IMR-90 (cell line): ENCODE data around the gene KTN1. TPM values are rescaled to one million over a fixed set of nuclear protein-coding genes. Genes with fewer than 3 reads are reported as not detected.

Source experiments
- ATAC-seq: fragments of 200-7000 bp; cut with Tn5 transposase; 2 replicates; pipeline ENCODE4 v1.9.1; 2020; ENCODE audit warnings: low read depth, mild to moderate bottlenecking, moderate library complexity
- BruUV-seq: library from RNA; stranded (reverse); fragments of 400-500 nt; replicated peaks from 2 replicates; lab custom pipeline; 2021; lab: Mats Ljungman, UMichigan
- CTCF ChIA-PET: fragments of 300-600 bp; formaldehyde crosslinking; extraction: SDS; loops from one replicate; lab custom pipeline; 2021; ENCODE audit warnings: antibody characterized with exemption; lab: Yijun Ruan, JAX
- POLR2A ChIA-PET: fragments of 300-600 bp; sonication (Branson Sonifier 250); formaldehyde crosslinking; loops from one replicate; lab custom pipeline; 2022; ENCODE audit warnings: antibody characterized with exemption; ENCODE audit not compliant: unreplicated experiment; lab: Charles Lee
- DNase-seq: peaks from one replicate; pipeline ENCODE4 v3.0.0; 2013
- H2AFZ ChIP-seq: replicated peaks from 2 replicates; pipeline ENCODE3; 2013; ENCODE audit warnings: low read length, mild to moderate bottlenecking; ENCODE audit not compliant: poor library complexity
- H2AK5ac ChIP-seq: 2 replicates; pipeline ENCODE4 v1.6.1; 2013; ENCODE audit warnings: low read depth, low read length, inconsistent platforms
- H2AK9ac ChIP-seq: replicated peaks from 2 replicates; pipeline ENCODE3; 2013; ENCODE audit warnings: mild to moderate bottlenecking, low read depth, low read length, moderate library complexity; ENCODE audit not compliant: poor library complexity
- H2BK120ac ChIP-seq: 2 replicates; pipeline ENCODE4 v1.6.1; 2013; ENCODE audit warnings: low read depth, low read length, inconsistent platforms
- H2BK15ac ChIP-seq: 3 replicates; pipeline ENCODE4 v1.6.1; 2013; ENCODE audit warnings: low read depth, low read length, inconsistent platforms
- H2BK20ac ChIP-seq: 2 replicates; pipeline ENCODE4 v1.6.1; 2013; ENCODE audit warnings: low read depth, mild to moderate bottlenecking, inconsistent platforms, low read length, moderate library complexity
- H2BK5ac ChIP-seq: 2 replicates; pipeline ENCODE4 v1.6.1; 2013; ENCODE audit warnings: mild to moderate bottlenecking, low read depth, low read length, inconsistent platforms; ENCODE audit not compliant: poor library complexity, severe bottlenecking
- H3K14ac ChIP-seq: replicated peaks from 2 replicates; pipeline ENCODE4 v1.6.1; 2013; ENCODE audit warnings: low read depth, low read length, inconsistent platforms
- H3K18ac ChIP-seq: 2 replicates; pipeline ENCODE4 v1.6.1; 2013; ENCODE audit warnings: low read depth, low read length, control low read depth
- H3K23ac ChIP-seq: 2 replicates; pipeline ENCODE4 v1.6.1; 2013; ENCODE audit warnings: low read depth, low read length, inconsistent platforms
- H3K27ac ChIP-seq: 2 replicates; pipeline ENCODE4 v1.5.1; 2013; ENCODE audit warnings: mild to moderate bottlenecking, control low read depth, low read length; ENCODE audit not compliant: insufficient read depth
- H3K27me3 ChIP-seq: 2 replicates; pipeline ENCODE4 v1.6.1; 2013; ENCODE audit warnings: low read length; ENCODE audit not compliant: control insufficient read depth, insufficient read depth
- H3K36me3 ChIP-seq: 2 replicates; pipeline ENCODE4 v1.6.1; 2013; ENCODE audit warnings: low read length, mixed read lengths; ENCODE audit not compliant: control insufficient read depth, insufficient read depth
- H3K4ac ChIP-seq: 2 replicates; pipeline ENCODE4 v1.6.1; 2013; ENCODE audit warnings: low read depth, low read length, inconsistent platforms
- H3K4me1 ChIP-seq: 2 replicates; pipeline ENCODE4 v1.6.1; 2013; ENCODE audit warnings: low read length, mixed read lengths; ENCODE audit not compliant: control insufficient read depth, insufficient read depth
- H3K4me2 ChIP-seq: 2 replicates; pipeline ENCODE4 v1.6.1; 2013; ENCODE audit warnings: low read depth, mild to moderate bottlenecking, control low read depth, low read length, moderate library complexity
- H3K4me3 ChIP-seq: 2 replicates; pipeline ENCODE4 v1.5.1; 2013; ENCODE audit warnings: low read depth, mild to moderate bottlenecking, control low read depth, low read length, moderate library complexity; ENCODE audit not compliant: insufficient read depth
- H3K56ac ChIP-seq: 2 replicates; pipeline ENCODE4 v1.6.1; 2013; ENCODE audit warnings: low read length, inconsistent platforms; ENCODE audit not compliant: insufficient read depth; ENCODE audit errors: extremely low read depth
- H3K79me1 ChIP-seq, 2 experiments: 2 replicates each; pipeline ENCODE4 v1.6.1; 2013; ENCODE audit warnings: low read length in 2 of 2, inconsistent platforms in 1 of 2, low read depth in 1 of 2
- H3K9ac ChIP-seq: 2 replicates; pipeline ENCODE4 v1.6.1; 2013; ENCODE audit warnings: low read depth, low read length, control low read depth
- H3K9me1 ChIP-seq: 2 replicates; pipeline ENCODE4 v1.6.1; 2013; ENCODE audit warnings: low read length, inconsistent platforms; ENCODE audit not compliant: insufficient read depth
- H3K9me3 ChIP-seq: 2 replicates; pipeline ENCODE4 v1.6.1; 2013; ENCODE audit warnings: low read length; ENCODE audit not compliant: control insufficient read depth, insufficient read depth
- H4K20me1 ChIP-seq: 2 replicates; pipeline ENCODE4 v1.6.1; 2013; ENCODE audit warnings: low read length, inconsistent platforms; ENCODE audit not compliant: insufficient read depth
- H4K5ac ChIP-seq: 2 replicates; pipeline ENCODE4 v1.6.1; 2013; ENCODE audit warnings: mild to moderate bottlenecking, low read depth, low read length, control low read depth
- H4K8ac ChIP-seq, 2 experiments: 2 replicates each; pipeline ENCODE4 v1.6.1; 2013; ENCODE audit warnings: low read depth in 2 of 2, low read length in 2 of 2, control low read depth in 1 of 2, inconsistent platforms in 1 of 2
- H4K91ac ChIP-seq: 2 replicates; pipeline ENCODE4 v1.6.1; 2013; ENCODE audit warnings: low read depth, low read length, inconsistent platforms; ENCODE audit not compliant: insufficient read depth
- FOS ChIP-seq: fragments of 150-350 bp; IDR thresholded peaks from 2 replicates; pipeline ENCODE4 v1.6.1; 2016; ENCODE audit warnings: low read depth, low read length
- MAFK ChIP-seq: IDR thresholded peaks from 2 replicates; pipeline ENCODE4 v1.6.1; 2012; ENCODE audit warnings: low read depth, low read length, improper control_type of control experiment
- NFE2L2 ChIP-seq: fragments of 150-350 bp; IDR thresholded peaks from 2 replicates; pipeline ENCODE4 v1.6.1; 2016; ENCODE audit warnings: low read depth, mild to moderate bottlenecking, low read length
- POLR2A ChIP-seq: IDR thresholded peaks from 2 replicates; pipeline ENCODE4 v1.6.1; 2012; ENCODE audit warnings: mild to moderate bottlenecking, low read depth, low read length
- RFX5 ChIP-seq: IDR thresholded peaks from 2 replicates; pipeline ENCODE4 v1.8.0; 2012; ENCODE audit warnings: low read depth, mild to moderate bottlenecking, low read length, moderate library complexity
- WGBS, 2 experiments: methylation state at CpG; one replicate each; pipeline versions ENCODE4 v1.1.5 to v1.1.7; 2013; ENCODE audit warnings: missing lambda C conversion rate in 2 of 2; ENCODE audit not compliant: insufficient read length in 1 of 2; ENCODE audit errors: extremely low coverage in 2 of 2; 5-methylcytosine and 5-hydroxymethylcytosine counted together
- dilution Hi-C: fragments of 300-500 bp; cut with HindIII; formaldehyde crosslinking; loops from one replicate; pipeline ENCODE4 v1.14.3; 2018; ENCODE audit warnings: low sequenced_read_pairs; ENCODE audit not compliant: unreplicated experiment
- in situ Hi-C: fragments of 300-500 bp; cut with MboI; formaldehyde crosslinking; loops from 3 replicates; pipeline ENCODE4 v1.14.3; 2019; ENCODE audit warnings: low sequenced_read_pairs, inconsistent platforms, mixed read lengths
- intact Hi-C: fragments of 100-400 bp; cut with micrococcal nuclease; formaldehyde crosslinking; loops from 2 replicates; pipeline ENCODE4 v1.10.0; 2022
- polyA plus RNA-seq, 3 experiments: library from polyadenylated mRNA; depleted of rRNA; stranded (reverse); fragments of >200 nt; gene quantifications; 2 replicates each; pipeline ENCODE4 v1.2.3, GENCODE V29; 2012; ENCODE audit warnings: low replicate concordance in 1 of 3
- total RNA-seq: library from RNA; depleted of rRNA; stranded (reverse); fragments of >200 nt; gene quantifications from 2 replicates; pipeline ENCODE4 v1.2.3, GENCODE V29; 2012

KTN1 gene
- total and polyA plus RNA-seq, 2 of the 4 experiments (the other 2 are of a cell fraction) = 42.1 to 57.2 TPM

DNA sequence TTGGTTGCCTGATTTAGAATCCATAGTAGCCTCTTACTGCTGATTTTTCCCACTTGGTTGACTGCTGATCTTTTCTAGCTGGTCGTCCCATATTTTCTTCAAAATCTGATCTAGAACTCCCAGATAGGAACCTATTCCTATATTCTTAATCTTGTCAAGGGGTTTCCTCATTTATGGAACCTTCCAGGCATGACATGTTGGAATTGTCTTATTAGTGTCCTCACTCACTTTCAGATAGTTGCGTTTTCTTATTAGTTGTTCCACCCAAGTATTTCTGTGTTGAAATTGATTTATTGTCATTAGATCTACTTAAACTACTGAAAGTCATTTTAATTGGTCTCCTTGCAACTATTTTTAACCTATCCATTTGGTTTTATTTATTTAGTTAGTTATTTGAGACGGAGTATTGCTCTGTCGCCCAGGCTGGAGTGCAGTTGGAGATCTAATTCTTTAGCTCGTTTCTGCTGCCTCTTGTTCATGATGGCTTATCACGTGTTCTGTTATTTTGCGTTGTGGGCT is 25.0 kb downstream of the KTN1 start:
- TF ChIP-seq POLR2A = no peak
- no peak for TF ChIP-seq MAFK
- TF ChIP-seq NFE2L2 = no peak
- no peak for TF ChIP-seq RFX5
- no peak for TF ChIP-seq FOS
- Histone ChIP-seq H2BK15ac (no peak overlapping the region), H2BK120ac (no peak overlapping the region), H3K4me1 (peaks cover 14% of the 10 kb centered on the region), H4K5ac (no peak overlapping the region), H3K18ac (no peak overlapping the region), H3K79me1 (peaks cover 28 to 62% of the 10 kb centered on the region in 2 experiments), H3K4me3 (no peak overlapping the region), H2BK20ac (no peak overlapping the region), H3K4ac (no peak overlapping the region), H2BK5ac (no peak overlapping the region), H4K8ac (no peak overlapping the region), H2AFZ (no peak overlapping the region), H3K36me3 (peaks cover 4% of the 10 kb centered on the region), H3K9me3 (no peaks in the 10 kb centered on the region), H3K9me1 (peaks cover 10% of the 10 kb centered on the region), H4K91ac (no peak overlapping the region; the same call in 1 of the 2 replicates), H3K14ac (no peak overlapping the region), H3K9ac (no peak overlapping the region), H3K27ac (no peak overlapping the region), H2AK5ac (no peak overlapping the region), H3K27me3 (no peaks in the 10 kb centered on the region), H4K20me1 (peaks cover 44% of the 10 kb centered on the region), H3K4me2 (no peak overlapping the region), H3K23ac (no peak overlapping the region), H2AK9ac (no peak overlapping the region), H3K56ac (no peak overlapping the region)
- WGBS, 2 experiments = no CpG with 5 or more reads among the region's 7 CpGs
- POLR2A ChIA-PET = no interaction called here
- CTCF ChIA-PET = no interaction called here
- intact Hi-C loops = loop anchor here (5.0 kb wide), 1 partner anchor 47 kb away; no protein-coding TSS in a partner anchor
- ATAC-seq (no peak), DNase-seq (no peak)
- BruUV-seq = no TSS peak
- in situ Hi-C loops = no loop called here
- dilution Hi-C loops = no loop called here
